HG03469 (cell line): Measurements from ENCODE around the gene OR7A5.
"Not testable (repeated sequence)": the region's sequence is repeated elsewhere in the genome, so short reads cannot be mapped to it uniquely, and the experiment has no call there.

Source experiments
- ATAC-seq: cut with Tn5 transposase; IDR thresholded peaks from one replicate; pipeline ENCODE4 v1.9.1; 2021; ENCODE audit warnings: mild to moderate bottlenecking, moderate library complexity, moderate number of reproducible peaks; ENCODE audit not compliant: unreplicated experiment

Gene OR7A5

GRCh38 chr19:14785102-14785793 lies 49.7 kb downstream of the OR7A5 start:
- not testable (repeated sequence) for ATAC-seq

- ATAC-seq, result not testable (repeated sequence)
Measured at GRCh38 chr19:14784730-14785101, 50.3 kb downstream of the OR7A5 start.

- ATAC-seq, result not testable (repeated sequence)
Measured at GRCh38 chr19:14783410-14783998, 51.5 kb downstream of the OR7A5 start.

- ATAC-seq, result no peak
Measured at GRCh38 chr19:14782626-14783409, 52.2 kb downstream of the OR7A5 start.

GRCh38 chr19:14781713-14782536 lies 53.1 kb downstream of the OR7A5 start:
- ATAC-seq, result not testable (repeated sequence)

GRCh38 chr19:14780622-14781225 lies 54.3 kb downstream of the OR7A5 start:
- not testable (repeated sequence) for ATAC-seq

- ATAC-seq, result no peak
Measured at GRCh38 chr19:14779151-14779550, 55.8 kb downstream of the OR7A5 start.

- ATAC-seq, result not testable (repeated sequence)
Measured at GRCh38 chr19:14778110-14778845, 56.7 kb downstream of the OR7A5 start, which contains the start of gene ADGRE2. ADGRE2 (minus strand) TSS chr19:14778560; CDS start chr19:14776756, 1,804 bp downstream.

GRCh38 chr19:14777645-14778044 lies 57.3 kb downstream of the OR7A5 start:
- not testable (repeated sequence) for ATAC-seq
